GM19324 (cell line): Measurements from ENCODE around the gene GRIK2.

Experiments
- ATAC-seq: cut with Tn5 transposase; IDR thresholded peaks from one replicate; pipeline ENCODE4 v1.9.1; 2021; ENCODE audit warnings: mild to moderate bottlenecking, moderate library complexity; ENCODE audit not compliant: unreplicated experiment, low FRiP score

GRIK2 gene

GRCh38 chr6:101531538-101531937, 138.0 kb downstream of the GRIK2 start:
- ATAC-seq = no peak

- no peak for ATAC-seq
Measured at GRCh38 chr6:101534386-101534785, 140.9 kb downstream of the GRIK2 start.

- ATAC-seq = no peak
Measured at GRCh38 chr6:101534821-101535220, 141.3 kb downstream of the GRIK2 start.

GRCh38 chr6:101537753-101538316, 144.3 kb downstream of the GRIK2 start:
- no peak for ATAC-seq

- ATAC-seq = no peak
Measured at GRCh38 chr6:101539510-101540245, 146.2 kb downstream of the GRIK2 start.

GRCh38 chr6:101541894-101542293, 148.4 kb downstream of the GRIK2 start:
- ATAC-seq = no peak

GRCh38 chr6:101543796-101544195, 150.3 kb downstream of the GRIK2 start:
- ATAC-seq = no peak

- no peak for ATAC-seq
Measured at GRCh38 chr6:101544286-101544685, 150.8 kb downstream of the GRIK2 start.

GRCh38 chr6:101545191-101545590, 151.7 kb downstream of the GRIK2 start:
- ATAC-seq = no peak

GRCh38 chr6:101550451-101550850, 156.9 kb downstream of the GRIK2 start:
- no peak for ATAC-seq

- no peak for ATAC-seq
Measured at GRCh38 chr6:101554231-101554630, 160.7 kb downstream of the GRIK2 start.

- no peak for ATAC-seq
Measured at GRCh38 chr6:101558712-101559111, 165.2 kb downstream of the GRIK2 start.

GRCh38 chr6:101572627-101573026, 179.1 kb downstream of the GRIK2 start:
- ATAC-seq = no peak

- ATAC-seq = no peak
Measured at GRCh38 chr6:101577091-101577490, 183.6 kb downstream of the GRIK2 start.

- ATAC-seq = no peak
Measured at GRCh38 chr6:101578306-101578705, 184.8 kb downstream of the GRIK2 start.

- no peak for ATAC-seq
Measured at GRCh38 chr6:101582792-101583191, 189.3 kb downstream of the GRIK2 start.

- no peak for ATAC-seq
Measured at GRCh38 chr6:101585501-101585900, 192.0 kb downstream of the GRIK2 start.

- ATAC-seq = no peak
Measured at GRCh38 chr6:101588343-101588742, 194.8 kb downstream of the GRIK2 start.

- ATAC-seq = no peak
Measured at GRCh38 chr6:101595276-101595675, 201.8 kb downstream of the GRIK2 start.

GRCh38 chr6:101597693-101598092, 204.2 kb downstream of the GRIK2 start:
- ATAC-seq = no peak

GRCh38 chr6:101605426-101605825, 211.9 kb downstream of the GRIK2 start:
- no peak for ATAC-seq

GRCh38 chr6:101605874-101606273, 212.4 kb downstream of the GRIK2 start:
- no peak for ATAC-seq
